ENCODE results near the gene COX6A1. TPM values are rescaled to one million over a fixed set of nuclear protein-coding genes. Genes with fewer than 3 reads are reported as not detected.

The COX6A1 gene
- total and polyA plus RNA-seq, 2 donors (not counting 1 experiment from before 2014, with no cell fraction given): 137 to 484 TPM

DNA sequence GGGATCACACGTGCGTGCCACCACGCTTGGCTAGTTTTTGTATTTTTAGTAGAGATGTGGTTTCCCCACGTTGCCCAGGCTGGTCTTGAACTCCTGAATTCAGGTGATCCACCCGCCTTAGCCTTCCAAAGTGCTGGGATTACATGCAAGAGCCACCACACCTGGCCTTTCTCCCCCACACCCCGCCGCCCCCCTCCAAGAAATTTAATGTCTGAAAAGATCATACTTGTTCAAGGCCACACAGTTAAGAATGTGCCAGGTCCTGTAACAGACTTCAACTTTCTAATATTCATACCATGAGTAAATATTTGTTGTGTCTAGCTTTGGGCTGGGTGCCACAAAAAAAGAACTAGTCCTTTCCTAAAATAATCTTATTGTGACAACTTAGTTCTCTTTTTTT is 17.4 kb downstream of the COX6A1 start:
- Histone ChIP-seq H3K27ac (ENCODE audit: low read length in 2 of 2) (peak overlapping the region in 1 of 2 donors; percentile 8), H3K9ac (ENCODE audit: low read length) (no peak overlapping the region), H4K20me1 (ENCODE audit: control insufficient read depth, insufficient read depth, low read length, poor library complexity, severe bottlenecking) (peaks cover 31% of the 10 kb centered on the region), H3K79me2 (ENCODE audit: control insufficient read depth, insufficient read depth, low read length) (peaks cover 42% of the 10 kb centered on the region), H2AFZ (ENCODE audit: insufficient read depth, low read depth, low read length, poor library complexity, severe bottlenecking) (no peak overlapping the region), H3K9me3 (ENCODE audit: control extremely low read depth in 1 of 3, control insufficient read depth in 2 of 3, insufficient read depth in 1 of 3, low read length in 2 of 3) (no peaks in the 10 kb centered on the region), H3K27me3 (replicated peaks in 1 of 4; ENCODE audit: control extremely low read depth in 1 of 4, control insufficient read depth in 3 of 4, insufficient read depth in 4 of 4, low read length in 3 of 4) (no peaks in the 10 kb centered on the region), H3K4me3 (ENCODE audit: control extremely low read depth in 1 of 5, extremely low read depth in 1 of 5, insufficient read depth in 1 of 5, low read depth in 2 of 5, low read length in 4 of 5) (no peak overlapping the region), H3K4me2 (replicated peaks; ENCODE audit: low read depth, low read length, poor library complexity, severe bottlenecking) (no peak overlapping the region), H3K4me1 (ENCODE audit: control insufficient read depth in 2 of 2, insufficient read depth in 2 of 2, low read length in 2 of 2) (peaks cover 0 to 4% of the 10 kb centered on the region in 2 donors), H3K36me3 (replicated peaks in 1 of 2; ENCODE audit: control extremely low read depth in 1 of 2, control insufficient read depth in 1 of 2, extremely low read depth in 1 of 2, insufficient read depth in 2 of 2, low read length in 1 of 2) (peaks cover 14 to 45% of the 10 kb centered on the region in 2 experiments)
- WGBS (ENCODE audit: insufficient coverage): 80% methylated on average over 1 of the region's 7 CpGs
- H3K4me1 Mint-ChIP-seq: peaks cover 8% of the 10 kb centered on the region
- no peak overlapping the region for H3K4me3 Mint-ChIP-seq
- no peak overlapping the region for H3K27ac Mint-ChIP-seq
- ATAC-seq (ENCODE audit: low read depth): no peak
- DNase-seq: no peak
- ChIA-PET POLR2A (no interaction called here), CTCF (interaction anchor here (0.7 to 5.9 kb wide), 2 partner anchors 10 to 11 kb away, joined by 4 to 39 read pairs; no protein-coding TSS in a partner anchor)
- TF ChIP-seq, protein P1, sequence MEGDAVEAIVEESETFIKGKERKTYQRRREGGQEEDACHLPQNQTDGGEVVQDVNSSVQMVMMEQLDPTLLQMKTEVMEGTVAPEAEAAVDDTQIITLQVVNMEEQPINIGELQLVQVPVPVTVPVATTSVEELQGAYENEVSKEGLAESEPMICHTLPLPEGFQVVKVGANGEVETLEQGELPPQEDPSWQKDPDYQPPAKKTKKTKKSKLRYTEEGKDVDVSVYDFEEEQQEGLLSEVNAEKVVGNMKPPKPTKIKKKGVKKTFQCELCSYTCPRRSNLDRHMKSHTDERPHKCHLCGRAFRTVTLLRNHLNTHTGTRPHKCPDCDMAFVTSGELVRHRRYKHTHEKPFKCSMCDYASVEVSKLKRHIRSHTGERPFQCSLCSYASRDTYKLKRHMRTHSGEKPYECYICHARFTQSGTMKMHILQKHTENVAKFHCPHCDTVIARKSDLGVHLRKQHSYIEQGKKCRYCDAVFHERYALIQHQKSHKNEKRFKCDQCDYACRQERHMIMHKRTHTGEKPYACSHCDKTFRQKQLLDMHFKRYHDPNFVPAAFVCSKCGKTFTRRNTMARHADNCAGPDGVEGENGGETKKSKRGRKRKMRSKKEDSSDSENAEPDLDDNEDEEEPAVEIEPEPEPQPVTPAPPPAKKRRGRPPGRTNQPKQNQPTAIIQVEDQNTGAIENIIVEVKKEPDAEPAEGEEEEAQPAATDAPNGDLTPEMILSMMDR (IDR thresholded peaks at IDR 0.05): no peak
- no peak for TF ChIP-seq EZH2 (IDR thresholded peaks at IDR 0.05; ENCODE audit: borderline replicate concordance, insufficient read depth, low read depth, low read length, poor library complexity, severe bottlenecking)
- H3K9me3 Mint-ChIP-seq (ENCODE audit: insufficient read depth): no peaks in the 10 kb centered on the region
- intact Hi-C loops (cut with micrococcal nuclease): no loop called here
- H3K27me3 Mint-ChIP-seq: no peaks in the 10 kb centered on the region

DNA sequence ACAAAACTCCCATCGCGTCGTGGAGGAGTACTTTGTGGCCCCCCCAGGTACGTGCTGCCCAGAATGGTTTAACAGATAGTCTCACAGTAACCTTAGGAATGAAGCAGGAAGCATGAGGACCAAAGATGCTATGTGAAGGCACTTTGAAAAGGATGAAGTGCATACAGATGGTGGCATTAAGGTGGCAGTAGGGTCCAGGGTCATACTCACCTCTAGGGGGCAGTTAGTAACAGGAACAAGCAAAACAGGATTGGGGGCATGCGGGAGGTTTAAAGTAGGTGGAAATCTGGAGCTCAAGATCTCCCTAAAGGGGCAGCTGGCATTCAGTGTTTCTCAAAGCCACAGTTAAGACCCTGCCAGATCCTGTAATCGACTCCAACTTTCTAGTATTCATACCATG is 19.2 kb downstream of the COX6A1 start:
- TF ChIP-seq EZH2 (IDR thresholded peaks at IDR 0.05; ENCODE audit: borderline replicate concordance, insufficient read depth, low read depth, low read length, poor library complexity, severe bottlenecking): no peak
- TF ChIP-seq, protein P1 (IDR thresholded peaks at IDR 0.05): peak; percentile 32
- H4K20me1 ChIP-seq (ENCODE audit: control insufficient read depth, insufficient read depth, low read length, poor library complexity, severe bottlenecking): peaks cover 41% of the 10 kb centered on the region
- intact Hi-C loops (cut with micrococcal nuclease): no loop called here
- H3K27ac ChIP-seq (ENCODE audit: low read length in 2 of 2): no peak overlapping the region
- H3K36me3 ChIP-seq (replicated peaks in 1 of 2; ENCODE audit: control extremely low read depth in 1 of 2, control insufficient read depth in 1 of 2, extremely low read depth in 1 of 2, insufficient read depth in 2 of 2, low read length in 1 of 2): peaks cover 13 to 56% of the 10 kb centered on the region in 2 experiments
- Mint-ChIP-seq H3K27ac (peak overlapping the region; percentile 38), H3K27me3 (no peaks in the 10 kb centered on the region), H3K9me3 (ENCODE audit: insufficient read depth) (no peaks in the 10 kb centered on the region), H3K4me3 (no peak overlapping the region), H3K4me1 (peaks cover 8% of the 10 kb centered on the region)
- no peak overlapping the region for H3K4me3 ChIP-seq (ENCODE audit: control extremely low read depth in 1 of 5, extremely low read depth in 1 of 5, insufficient read depth in 1 of 5, low read depth in 2 of 5, low read length in 4 of 5)
- ChIA-PET POLR2A (interaction anchor here (0.6 to 0.7 kb wide), 2 partner anchors 22 to 78 kb away, joined by 3 to 6 read pairs; a partner anchor contains a TSS), CTCF (interaction anchor here (1.1 to 2.6 kb wide), 4 partner anchors 10 to 124 kb away, joined by 3 to 13 read pairs (median 5); partner anchors contain the start of gene POP5)
- peaks cover 0 to 4% of the 10 kb centered on the region in 2 donors for H3K4me1 ChIP-seq (ENCODE audit: control insufficient read depth in 2 of 2, insufficient read depth in 2 of 2, low read length in 2 of 2)
- H3K4me2 ChIP-seq (replicated peaks; ENCODE audit: low read depth, low read length, poor library complexity, severe bottlenecking): no peak overlapping the region
- H3K79me2 ChIP-seq (ENCODE audit: control insufficient read depth, insufficient read depth, low read length): peaks cover 39% of the 10 kb centered on the region
- no peaks in the 10 kb centered on the region for H3K9me3 ChIP-seq (ENCODE audit: control extremely low read depth in 1 of 3, control insufficient read depth in 2 of 3, insufficient read depth in 1 of 3, low read length in 2 of 3)
- no peak overlapping the region for H2AFZ ChIP-seq (ENCODE audit: insufficient read depth, low read depth, low read length, poor library complexity, severe bottlenecking)
- H3K9ac ChIP-seq (ENCODE audit: low read length): no peak overlapping the region
- no peak for DNase-seq
- no CpG with 5 or more reads among the region's 6 CpGs for WGBS (ENCODE audit: insufficient coverage)
- ATAC-seq (ENCODE audit: low read depth): no peak
- no peaks in the 10 kb centered on the region for H3K27me3 ChIP-seq (replicated peaks in 1 of 4; ENCODE audit: control extremely low read depth in 1 of 4, control insufficient read depth in 3 of 4, insufficient read depth in 4 of 4, low read length in 3 of 4)

Measured in B cell (primary cell).